ENCODE results near the gene AGPAT3. TPM values are rescaled to one million over a fixed set of nuclear protein-coding genes. Genes with fewer than 3 reads are reported as not detected.
A peak's percentile ranks its signal among the peaks of the same experiment; 100 is the strongest.

AGPAT3 gene
- total and polyA plus RNA-seq, 10 of the 15 experiments (the other 5 are each of a cell fraction or from before 2014, with no cell fraction given): 1.2 to 110 (median 30.8) TPM

DNA sequence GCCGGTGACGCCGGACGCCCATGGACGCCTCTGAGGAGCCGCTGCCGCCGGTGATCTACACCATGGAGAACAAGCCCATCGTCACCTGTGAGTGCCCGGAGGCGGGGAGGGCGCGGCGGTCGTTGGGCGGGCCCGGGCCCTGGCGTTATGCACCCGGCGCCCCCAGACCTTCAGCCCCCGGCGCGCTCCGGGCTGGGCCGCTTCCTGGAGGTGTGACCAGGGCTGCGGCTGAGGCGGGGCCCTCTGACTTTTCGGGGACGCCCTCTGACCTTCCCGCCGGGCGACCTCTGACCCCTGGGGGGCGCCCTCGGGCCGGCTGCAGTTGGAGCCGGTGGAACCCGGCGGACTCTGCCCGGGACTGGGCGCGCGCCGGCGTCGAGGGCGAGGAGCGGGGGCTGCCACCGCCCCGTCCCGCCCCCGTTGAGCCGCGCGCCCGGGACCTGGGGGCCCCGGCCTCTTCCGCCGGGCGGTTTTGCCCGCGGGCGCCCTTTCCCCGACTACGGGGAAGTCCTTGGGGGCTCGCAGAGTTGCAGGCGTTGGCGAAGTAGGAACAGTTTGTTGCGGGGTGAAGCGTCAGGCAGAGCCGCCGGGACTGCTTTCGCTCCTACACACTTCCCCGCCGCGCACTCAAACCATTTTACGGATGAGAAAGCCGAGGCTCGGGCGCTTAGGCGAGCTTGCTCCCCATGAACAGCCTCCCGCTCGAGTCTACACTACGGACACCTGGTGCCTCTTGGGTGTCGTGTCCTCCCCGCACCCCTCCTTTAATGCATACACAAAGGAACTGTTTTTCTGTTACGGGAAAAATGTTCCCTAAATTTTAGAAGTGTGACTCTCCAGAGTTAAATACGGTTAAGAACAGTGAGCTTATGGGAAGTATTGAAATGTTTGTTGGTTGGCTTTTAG is 147.7 kb downstream of the AGPAT3 start (continued):
- TF ChIP-seq, protein P1, sequence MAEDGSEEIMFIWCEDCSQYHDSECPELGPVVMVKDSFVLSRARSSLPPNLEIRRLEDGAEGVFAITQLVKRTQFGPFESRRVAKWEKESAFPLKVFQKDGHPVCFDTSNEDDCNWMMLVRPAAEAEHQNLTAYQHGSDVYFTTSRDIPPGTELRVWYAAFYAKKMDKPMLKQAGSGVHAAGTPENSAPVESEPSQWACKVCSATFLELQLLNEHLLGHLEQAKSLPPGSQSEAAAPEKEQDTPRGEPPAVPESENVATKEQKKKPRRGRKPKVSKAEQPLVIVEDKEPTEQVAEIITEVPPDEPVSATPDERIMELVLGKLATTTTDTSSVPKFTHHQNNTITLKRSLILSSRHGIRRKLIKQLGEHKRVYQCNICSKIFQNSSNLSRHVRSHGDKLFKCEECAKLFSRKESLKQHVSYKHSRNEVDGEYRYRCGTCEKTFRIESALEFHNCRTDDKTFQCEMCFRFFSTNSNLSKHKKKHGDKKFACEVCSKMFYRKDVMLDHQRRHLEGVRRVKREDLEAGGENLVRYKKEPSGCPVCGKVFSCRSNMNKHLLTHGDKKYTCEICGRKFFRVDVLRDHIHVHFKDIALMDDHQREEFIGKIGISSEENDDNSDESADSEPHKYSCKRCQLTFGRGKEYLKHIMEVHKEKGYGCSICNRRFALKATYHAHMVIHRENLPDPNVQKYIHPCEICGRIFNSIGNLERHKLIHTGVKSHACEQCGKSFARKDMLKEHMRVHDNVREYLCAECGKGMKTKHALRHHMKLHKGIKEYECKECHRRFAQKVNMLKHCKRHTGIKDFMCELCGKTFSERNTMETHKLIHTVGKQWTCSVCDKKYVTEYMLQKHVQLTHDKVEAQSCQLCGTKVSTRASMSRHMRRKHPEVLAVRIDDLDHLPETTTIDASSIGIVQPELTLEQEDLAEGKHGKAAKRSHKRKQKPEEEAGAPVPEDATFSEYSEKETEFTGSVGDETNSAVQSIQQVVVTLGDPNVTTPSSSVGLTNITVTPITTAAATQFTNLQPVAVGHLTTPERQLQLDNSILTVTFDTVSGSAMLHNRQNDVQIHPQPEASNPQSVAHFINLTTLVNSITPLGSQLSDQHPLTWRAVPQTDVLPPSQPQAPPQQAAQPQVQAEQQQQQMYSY (CRISPR knock-in tag; IDR thresholded peaks at IDR 0.05): no peak
- TF ChIP-seq ZNF622 (IDR thresholded peaks at IDR 0.05) (no peak), EED (IDR thresholded peaks at IDR 0.05; ENCODE audit: low read depth) (0 out of 2 replicates have a peak, but pooled peaks have one; percentile 13), RBBP5 (conservative IDR thresholded peaks at IDR 0.05) (no peak), HDAC2 (IDR thresholded peaks at IDR 0.05) (no peak), JUNB (IDR thresholded peaks at IDR 0.05) (no peak), PAX5 (IDR thresholded peaks at IDR 0.05; ENCODE audit: borderline replicate concordance, low read depth, low read length) (no peak), CEBPB (IDR thresholded peaks at IDR 0.05; ENCODE audit: borderline replicate concordance in 1 of 2, low read depth in 2 of 2, low read length in 2 of 2) (no peak), NFIC (IDR thresholded peaks at IDR 0.05; ENCODE audit: low read depth, low read length) (no peak), CHD1 (IDR thresholded peaks at IDR 0.05; ENCODE audit: low read depth, low read length) (no peak), POLR2AphosphoS5 (IDR thresholded peaks at IDR 0.05; ENCODE audit: low read length) (peak; percentile 9; the same call in 1 of the 2 replicates), BRCA1 (IDR thresholded peaks at IDR 0.05; ENCODE audit: low read depth, low read length) (no peak), SUZ12 (IDR thresholded peaks at IDR 0.05; ENCODE audit: unreplicated experiment) (no peak), ZSCAN29 (IDR thresholded peaks at IDR 0.05) (0 out of 2 replicates have a peak, but pooled peaks have one; percentile 28), MYB (IDR thresholded peaks at IDR 0.05; ENCODE audit: borderline replicate concordance, low read depth, low read length) (no peak)
- TF ChIP-seq, protein P2, sequence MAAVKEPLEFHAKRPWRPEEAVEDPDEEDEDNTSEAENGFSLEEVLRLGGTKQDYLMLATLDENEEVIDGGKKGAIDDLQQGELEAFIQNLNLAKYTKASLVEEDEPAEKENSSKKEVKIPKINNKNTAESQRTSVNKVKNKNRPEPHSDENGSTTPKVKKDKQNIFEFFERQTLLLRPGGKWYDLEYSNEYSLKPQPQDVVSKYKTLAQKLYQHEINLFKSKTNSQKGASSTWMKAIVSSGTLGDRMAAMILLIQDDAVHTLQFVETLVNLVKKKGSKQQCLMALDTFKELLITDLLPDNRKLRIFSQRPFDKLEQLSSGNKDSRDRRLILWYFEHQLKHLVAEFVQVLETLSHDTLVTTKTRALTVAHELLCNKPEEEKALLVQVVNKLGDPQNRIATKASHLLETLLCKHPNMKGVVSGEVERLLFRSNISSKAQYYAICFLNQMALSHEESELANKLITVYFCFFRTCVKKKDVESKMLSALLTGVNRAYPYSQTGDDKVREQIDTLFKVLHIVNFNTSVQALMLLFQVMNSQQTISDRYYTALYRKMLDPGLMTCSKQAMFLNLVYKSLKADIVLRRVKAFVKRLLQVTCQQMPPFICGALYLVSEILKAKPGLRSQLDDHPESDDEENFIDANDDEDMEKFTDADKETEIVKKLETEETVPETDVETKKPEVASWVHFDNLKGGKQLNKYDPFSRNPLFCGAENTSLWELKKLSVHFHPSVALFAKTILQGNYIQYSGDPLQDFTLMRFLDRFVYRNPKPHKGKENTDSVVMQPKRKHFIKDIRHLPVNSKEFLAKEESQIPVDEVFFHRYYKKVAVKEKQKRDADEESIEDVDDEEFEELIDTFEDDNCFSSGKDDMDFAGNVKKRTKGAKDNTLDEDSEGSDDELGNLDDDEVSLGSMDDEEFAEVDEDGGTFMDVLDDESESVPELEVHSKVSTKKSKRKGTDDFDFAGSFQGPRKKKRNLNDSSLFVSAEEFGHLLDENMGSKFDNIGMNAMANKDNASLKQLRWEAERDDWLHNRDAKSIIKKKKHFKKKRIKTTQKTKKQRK (IDR thresholded peaks at IDR 0.05; ENCODE audit: low read depth, low read length): no peak
- TF ChIP-seq, protein P3, sequence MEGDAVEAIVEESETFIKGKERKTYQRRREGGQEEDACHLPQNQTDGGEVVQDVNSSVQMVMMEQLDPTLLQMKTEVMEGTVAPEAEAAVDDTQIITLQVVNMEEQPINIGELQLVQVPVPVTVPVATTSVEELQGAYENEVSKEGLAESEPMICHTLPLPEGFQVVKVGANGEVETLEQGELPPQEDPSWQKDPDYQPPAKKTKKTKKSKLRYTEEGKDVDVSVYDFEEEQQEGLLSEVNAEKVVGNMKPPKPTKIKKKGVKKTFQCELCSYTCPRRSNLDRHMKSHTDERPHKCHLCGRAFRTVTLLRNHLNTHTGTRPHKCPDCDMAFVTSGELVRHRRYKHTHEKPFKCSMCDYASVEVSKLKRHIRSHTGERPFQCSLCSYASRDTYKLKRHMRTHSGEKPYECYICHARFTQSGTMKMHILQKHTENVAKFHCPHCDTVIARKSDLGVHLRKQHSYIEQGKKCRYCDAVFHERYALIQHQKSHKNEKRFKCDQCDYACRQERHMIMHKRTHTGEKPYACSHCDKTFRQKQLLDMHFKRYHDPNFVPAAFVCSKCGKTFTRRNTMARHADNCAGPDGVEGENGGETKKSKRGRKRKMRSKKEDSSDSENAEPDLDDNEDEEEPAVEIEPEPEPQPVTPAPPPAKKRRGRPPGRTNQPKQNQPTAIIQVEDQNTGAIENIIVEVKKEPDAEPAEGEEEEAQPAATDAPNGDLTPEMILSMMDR (IDR thresholded peaks at IDR 0.05 in 2 of 3, conservative IDR thresholded peaks at IDR 0.05 in 1 of 3; ENCODE audit: control insufficient read depth in 2 of 3, extremely low read depth in 1 of 3, insufficient read depth in 1 of 3, low read depth in 3 of 3, low read length in 3 of 3): peak; percentile 43 to 58 (median 48); a peak in 5 of 6 replicates
